DMS 273 (cell line): Measurements from ENCODE around the gene CLEC2D.
"Not testable (repeated sequence)": the region's sequence is repeated elsewhere in the genome, so short reads cannot be mapped to it uniquely, and the experiment has no call there.

Experiments used
- DNase-seq: peaks from one replicate; lab custom pipeline; 2025; ENCODE audit not compliant: unreplicated experiment; lab: John Stamatoyannopoulos, UW

The CLEC2D gene

DNA sequence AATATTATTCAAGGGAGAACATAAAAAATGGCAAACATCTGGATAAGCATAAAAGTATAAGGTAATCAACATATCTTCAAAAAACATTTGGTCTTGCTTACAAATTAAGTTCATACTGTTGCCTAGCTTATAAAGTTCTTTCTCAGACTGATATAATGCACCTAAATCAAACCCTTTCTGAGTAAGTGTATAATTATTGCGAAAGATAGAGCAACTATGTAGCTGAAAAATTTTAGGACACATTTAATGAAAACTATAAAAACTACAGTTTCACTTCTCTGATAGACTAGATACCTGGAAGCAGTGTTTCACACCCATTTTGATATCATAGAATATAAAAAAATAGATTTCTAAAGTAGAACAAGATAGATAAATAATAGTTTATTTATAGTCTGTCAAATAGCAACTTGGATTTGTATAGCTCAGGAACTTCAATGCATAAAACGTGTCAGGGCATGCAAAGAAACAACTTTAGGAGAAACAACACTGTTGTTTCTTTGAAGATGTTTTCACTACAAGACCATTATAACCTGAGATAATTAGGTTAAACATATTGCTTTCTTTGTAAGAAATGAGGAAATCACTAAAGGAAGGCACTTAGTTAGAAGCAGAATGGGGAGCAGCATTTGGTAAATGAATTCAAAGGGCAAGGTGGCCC is 55.8 kb downstream of the CLEC2D start:
- DNase-seq = no peak

DNA sequence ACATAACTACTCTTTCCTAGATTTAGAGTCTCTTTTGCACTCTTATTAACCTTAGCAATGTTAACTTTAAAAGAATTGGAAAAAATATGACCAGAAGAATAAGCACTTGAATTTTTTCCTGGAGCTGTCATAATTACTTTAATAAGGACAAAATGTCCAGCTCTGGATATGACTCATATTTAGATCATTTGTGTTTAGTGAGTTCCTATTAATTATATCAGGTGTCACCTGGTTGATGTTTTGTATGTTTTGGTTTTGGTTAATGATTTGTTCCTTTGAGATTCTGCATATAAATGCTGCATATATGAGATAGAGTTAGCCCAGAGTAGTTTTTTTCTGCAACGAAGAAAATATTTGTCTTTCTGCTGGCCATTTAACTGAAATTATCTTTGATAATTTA is 58.3 kb downstream of the CLEC2D start:
- no peak for DNase-seq

DNA sequence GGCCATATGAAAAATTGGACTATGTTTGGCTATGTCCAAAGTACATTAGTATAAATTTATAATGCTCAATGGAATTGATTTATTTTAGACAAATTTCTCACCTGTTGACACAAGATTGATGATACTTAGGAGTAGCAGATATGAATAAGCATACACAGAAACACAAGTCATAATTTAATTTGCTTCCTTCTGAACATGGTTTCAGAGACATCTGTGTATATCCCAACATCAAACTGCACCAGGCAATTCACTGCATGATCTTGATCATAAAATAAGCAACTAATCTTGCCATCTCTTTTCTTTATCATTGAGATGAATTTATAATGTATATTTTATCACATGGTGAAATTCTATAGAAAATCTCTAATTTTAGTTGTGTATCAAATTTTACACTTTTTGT is 59.6 kb downstream of the CLEC2D start:
- no peak for DNase-seq

DNA sequence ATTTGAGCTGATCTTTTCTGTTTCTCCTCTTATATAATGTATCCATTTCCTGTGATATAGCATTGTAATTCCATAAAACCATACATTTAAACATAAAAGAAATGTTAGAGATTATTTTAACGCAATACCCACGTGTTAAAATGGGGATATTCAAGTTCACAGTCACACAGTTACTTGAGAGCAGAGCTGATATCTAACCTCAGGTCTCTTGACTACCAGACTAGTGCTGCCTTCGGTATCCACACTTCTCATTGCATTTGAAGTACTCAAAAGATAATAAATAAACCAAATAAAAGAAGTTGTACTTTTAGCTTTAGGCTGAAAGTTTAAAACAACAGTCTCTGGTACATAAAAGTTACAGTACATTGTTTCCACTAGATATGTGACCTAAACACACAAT is 60.5 kb downstream of the CLEC2D start:
- DNase-seq = no peak

DNA sequence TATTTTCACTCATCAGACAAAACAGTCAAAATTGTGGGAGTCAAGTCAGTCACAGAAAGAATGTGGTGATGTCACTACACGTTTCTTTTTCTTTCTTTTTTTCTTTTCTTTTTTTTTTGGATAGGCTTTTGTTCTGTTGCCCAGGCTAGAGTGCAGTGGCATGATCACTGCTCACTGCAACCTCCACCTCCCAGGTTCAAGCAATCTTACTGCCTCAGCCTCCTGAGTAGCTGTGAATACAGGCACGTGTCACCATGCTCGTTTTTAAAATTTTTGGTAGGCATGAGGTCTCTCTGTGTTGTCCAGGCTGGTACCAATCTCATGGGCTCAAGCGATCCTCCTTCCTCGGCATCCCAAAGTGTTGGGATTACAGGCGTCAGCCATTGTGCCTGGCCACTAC is 61.1 kb downstream of the CLEC2D start:
- DNase-seq = no peak

DNA sequence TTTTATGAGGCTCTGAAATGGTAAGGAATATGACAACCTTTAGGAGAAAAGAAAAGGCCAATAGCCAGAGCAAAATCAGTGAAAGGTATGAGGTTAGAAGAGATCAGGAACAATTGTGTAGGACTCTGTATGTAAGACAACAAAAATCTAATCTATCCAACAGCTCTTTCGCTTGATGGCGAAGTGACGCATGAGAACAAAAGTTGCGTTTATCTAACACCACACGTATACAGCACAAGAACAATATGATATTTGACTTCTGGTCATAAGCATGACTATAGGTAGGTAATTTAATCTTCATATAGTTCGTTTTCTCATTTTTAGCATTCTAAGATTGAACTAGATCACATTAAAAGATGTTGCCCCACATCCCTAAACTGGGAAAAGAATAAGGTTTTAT is 61.9 kb downstream of the CLEC2D start:
- no peak for DNase-seq

DNA sequence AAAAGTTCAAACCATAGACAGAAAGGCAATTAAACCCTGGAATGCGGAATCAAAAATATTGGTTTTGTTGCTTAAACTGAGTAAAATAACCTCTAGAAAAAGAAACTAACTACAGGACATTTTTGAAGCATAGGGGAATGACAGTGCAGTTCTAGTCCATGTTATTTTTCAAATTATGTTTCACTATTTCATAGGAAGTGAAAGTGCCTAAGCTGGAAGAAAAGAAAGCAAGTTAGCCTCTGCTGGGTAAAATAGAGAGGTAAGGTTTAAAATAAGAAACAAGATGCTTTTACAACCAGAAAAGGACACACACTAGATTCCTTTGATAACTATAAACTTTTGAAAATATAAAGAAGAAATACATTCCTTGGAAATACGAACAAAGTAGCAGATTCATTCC is 62.3 kb downstream of the CLEC2D start:
- no peak for DNase-seq

DNA sequence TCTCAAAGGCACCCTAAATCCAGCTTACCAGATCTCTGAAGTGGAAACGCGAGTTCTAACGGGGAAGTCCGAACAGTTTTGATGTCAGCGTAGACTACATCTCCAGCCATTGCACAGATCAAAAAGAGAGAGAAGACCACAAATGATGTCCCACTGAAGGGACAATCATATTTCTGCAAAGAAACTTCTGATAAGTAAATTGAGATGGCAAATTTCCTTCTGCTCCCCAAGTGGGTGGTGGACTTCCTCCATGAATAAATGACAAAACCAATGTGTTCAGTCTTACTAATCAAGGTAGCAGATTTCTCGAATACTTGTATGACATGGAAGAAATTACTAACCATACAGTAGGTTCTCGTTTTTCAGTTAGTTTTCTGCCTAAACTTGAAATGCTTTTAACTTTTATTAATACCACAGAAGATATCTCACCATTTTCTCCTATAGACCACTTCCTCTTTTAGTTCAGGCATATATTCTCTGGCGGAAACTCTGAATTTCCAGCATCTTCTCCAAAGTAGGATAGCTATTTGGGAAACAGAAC is 63.5 kb downstream of the CLEC2D start, which contains the start of gene CLECL1:
Gene CLECL1, minus strand, starts transcription at position 177 of the 541 bp plus-strand sequence.
- no peak for DNase-seq

DNA sequence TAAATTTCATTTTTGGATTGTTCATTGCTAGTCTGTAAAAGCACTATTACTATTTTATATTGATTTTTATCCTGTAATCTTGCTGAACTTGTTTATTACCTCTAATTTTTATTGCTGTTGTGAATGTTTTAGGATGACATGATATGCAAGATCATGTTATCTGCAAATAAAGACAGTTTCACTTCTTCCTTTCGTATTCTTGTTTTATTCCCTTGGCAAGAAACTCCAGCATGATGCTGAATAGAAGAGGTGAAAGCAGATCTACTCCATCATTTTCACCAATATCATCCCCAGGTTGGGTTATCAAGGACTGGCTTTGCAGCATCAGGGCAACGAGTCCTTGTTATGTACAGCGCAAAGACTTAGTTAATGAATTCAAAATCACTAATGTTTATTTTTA is 66.1 kb downstream of the CLEC2D start:
- DNase-seq = no peak

DNA sequence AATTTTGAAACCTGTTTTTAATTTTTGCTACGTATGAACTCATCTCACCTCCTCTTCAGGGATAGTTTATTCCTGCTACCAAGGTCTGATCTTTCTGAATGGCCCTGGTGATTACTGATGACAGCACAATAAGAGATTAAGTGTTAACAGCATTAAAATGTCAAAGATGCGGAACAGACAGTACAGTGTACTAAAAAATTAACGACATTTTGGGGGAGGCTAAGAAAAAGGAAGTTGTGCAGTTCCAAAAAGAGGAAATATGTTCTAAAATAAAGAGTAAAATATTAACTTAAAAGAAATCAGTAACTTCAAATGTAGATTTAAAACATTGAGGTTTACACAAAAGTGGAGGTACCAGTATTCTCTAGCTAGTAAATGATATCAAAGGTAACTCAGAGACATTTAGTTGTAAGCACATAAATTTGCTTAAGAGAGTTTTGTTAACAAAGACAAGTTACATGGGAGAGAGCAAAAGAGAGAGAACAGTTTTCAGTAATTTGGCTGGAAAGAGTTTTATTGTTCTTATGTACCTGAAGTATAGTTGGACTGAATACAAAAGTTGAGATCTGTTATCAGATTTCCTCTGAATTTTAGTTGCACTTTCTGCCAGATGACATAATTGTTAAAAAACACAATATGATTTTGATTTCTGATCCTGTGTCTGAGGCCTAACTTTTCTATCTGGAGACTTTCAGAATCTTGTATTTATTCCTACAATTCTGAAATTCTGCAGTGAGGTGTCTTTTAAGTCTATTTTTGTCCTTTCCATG is 67.6 kb downstream of the CLEC2D start:
- DNase-seq = no peak

DNA sequence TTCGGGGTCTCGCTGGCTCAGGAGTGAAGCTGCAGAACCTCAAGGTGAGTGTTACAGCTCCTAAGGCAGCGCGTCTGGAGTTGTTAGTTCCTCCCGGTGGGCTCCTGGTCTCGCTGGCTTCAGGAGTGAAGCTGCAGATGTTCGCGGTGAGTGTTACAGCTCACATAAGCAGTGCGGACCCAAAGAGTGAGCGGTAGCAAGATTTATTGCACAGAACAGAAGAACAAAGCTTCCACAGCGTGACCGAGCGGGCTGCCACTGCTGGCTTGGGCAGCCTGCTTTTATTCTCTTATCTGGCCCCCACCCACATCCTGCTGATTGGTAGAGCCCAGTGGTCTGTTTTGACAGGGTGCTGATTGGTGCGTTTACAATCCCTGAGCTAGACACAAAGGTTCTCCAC is 69.4 kb downstream of the CLEC2D start:
- DNase-seq = not testable (repeated sequence)

DNA sequence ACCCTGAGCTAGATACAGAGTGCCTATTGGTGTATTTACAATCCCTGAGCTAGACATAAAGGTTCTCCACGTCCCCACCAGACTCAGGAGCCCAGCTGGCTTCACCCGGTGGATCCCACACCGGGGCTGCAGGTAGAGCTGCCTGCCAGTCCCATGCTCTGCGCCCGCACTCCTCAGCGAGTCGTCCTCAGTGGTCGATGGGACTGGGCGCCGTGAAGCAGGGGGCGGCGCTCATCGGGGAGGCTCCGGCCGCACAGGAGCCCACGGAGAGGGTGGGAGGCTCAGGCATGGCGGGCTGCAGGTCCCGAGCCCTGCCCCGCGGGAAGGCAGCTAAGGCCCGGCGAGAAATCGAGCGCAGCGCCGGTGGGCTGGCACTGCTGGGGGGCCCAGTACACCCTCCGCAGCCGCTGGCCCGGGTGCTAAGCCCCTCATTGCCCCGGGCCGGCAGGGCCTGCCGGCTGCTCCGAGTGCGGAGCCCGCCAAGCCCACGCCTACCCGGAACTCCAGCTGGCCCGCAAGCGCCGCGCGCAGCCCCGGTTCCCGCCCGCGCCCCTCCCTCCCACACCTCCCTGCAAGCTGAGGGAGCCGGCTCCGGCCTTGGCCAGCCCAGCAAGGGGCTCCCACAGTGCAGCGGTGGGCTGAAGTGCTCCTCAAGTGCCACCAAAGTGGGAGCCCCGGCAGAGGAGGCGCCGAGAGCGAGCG is 70.0 kb downstream of the CLEC2D start:
- DNase-seq = not testable (repeated sequence)

DNA sequence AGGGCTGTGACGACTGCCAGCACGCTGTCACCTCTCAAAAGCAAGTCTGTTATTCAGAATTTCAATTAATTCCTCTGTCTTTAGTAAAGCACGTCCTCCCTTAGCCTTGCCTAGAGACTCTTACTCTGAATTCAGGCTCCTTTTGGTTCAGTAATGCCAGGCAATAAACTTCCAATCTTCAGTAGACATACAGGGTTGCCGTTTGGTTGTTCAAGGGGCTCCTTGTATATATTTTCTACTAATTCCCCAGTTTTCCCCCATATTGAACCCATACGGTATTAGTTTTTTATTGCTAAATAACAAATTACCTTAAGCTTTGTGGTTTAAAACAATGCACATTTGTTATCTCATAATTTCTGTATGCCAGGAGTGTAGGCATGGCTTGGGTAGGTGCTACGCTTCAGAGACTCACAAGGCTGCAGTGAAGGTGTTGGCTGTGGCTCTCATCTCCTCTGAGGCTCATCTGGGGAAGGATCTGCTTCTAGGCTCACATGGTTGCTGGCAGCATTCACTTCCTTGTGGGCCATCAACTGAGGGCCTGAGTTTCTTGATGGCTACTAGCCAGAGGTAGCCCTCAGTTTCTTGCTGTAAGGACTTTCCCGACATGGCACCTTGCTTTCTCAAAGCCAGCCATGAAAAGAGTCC is 70.7 kb downstream of the CLEC2D start:
- no peak for DNase-seq

DNA sequence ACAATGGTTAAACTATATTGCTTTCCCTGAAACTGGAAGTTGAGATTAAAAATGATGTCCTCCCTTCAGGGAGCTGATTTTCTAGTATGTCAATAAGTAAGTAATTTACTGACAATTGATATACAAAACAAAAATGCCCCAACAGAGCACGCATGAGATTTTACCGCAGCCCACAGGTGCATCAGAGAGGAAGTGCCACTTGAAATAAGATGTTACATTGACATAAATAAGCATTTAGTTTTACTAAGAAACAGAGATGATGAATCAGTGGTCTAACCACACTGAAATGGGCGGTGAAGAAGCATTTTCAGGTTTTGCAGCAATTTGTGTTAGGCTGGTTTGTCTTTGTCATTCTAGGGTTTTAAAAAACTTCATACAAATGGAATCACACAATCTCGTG is 72.2 kb downstream of the CLEC2D start:
- no peak for DNase-seq

DNA sequence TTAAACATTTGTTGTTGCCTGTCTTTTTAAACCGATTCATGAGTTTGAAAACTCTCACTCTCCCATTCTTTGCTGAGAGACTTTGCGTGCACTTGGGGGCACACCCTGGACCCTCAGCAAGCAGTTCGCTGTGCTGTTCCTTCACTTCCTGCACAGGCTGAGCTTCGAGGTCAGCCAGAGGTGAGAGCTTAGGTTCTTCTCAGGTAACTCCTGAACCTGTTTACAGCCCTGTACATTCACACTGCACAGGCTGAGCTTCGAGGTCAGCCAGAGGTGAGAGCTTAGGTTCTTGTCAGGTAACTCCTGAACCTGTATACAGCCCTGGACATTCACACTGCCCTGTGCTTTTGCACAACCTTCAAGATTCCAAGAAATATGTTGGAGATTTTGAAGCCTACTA is 73.1 kb downstream of the CLEC2D start:
- DNase-seq = no peak

DNA sequence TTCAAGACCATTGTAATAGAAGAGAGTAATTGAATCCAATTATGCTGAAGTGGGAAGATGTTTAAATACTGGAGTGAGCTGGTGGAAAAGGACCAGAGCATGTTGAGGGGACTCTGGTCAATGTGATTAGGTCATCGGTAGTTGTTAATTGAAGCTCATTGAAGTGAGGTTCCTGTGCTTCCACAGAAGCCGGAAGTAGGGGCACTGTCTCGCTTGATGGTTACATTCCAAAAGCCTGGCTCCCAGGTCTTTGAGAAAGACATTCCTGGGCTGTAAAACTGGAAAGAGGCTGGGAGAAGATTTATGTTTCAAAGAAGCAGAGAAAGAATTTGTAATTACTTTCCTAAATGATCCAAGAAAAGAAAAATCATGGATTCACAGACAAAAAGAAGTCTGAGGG is 75.7 kb downstream of the CLEC2D start:
- no peak for DNase-seq
